Measurements from ENCODE around the gene FZD10. TPM values are rescaled to one million over a fixed set of nuclear protein-coding genes. Genes with fewer than 3 reads are reported as not detected.

The FZD10 gene
- total and polyA plus RNA-seq, 2 of the 4 experiments (the other 2 are of a cell fraction): not detected

DNA sequence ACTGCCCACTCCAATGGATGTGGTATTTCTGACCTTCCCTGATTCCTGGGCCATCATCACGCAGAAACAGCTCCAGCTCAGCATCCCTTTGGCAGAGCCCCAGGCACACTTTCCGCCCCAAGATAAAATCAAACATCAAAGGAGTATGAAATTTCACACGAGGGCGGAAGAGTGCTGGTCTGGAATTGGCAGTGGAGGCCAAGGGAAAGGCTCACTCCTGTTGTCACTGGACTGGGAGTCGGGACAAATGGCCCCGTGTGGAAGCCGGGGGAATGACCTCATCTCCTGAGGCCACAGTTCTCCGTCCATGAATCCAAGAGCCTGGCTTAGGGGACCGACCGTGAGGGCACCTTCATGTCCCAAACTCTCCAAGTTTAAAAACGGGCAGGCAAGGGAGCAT is 40.9 kb downstream of the FZD10 start:
- ChIA-PET POLR2A (ENCODE audit: unreplicated experiment) (no interaction called here), CTCF (no interaction called here)
- no peak overlapping the region for H3K56ac ChIP-seq (ENCODE audit: extremely low read depth, insufficient read depth, low read length)
- no peak overlapping the region for H4K5ac ChIP-seq (ENCODE audit: low read depth, low read length)
- H2AFZ ChIP-seq (replicated peaks; ENCODE audit: low read length, poor library complexity): no peak overlapping the region
- no peak overlapping the region for H3K27ac ChIP-seq (ENCODE audit: insufficient read depth, low read length)
- intact Hi-C loops (cut with micrococcal nuclease): no loop called here
- peaks cover 53% of the 10 kb centered on the region for H3K9me3 ChIP-seq (ENCODE audit: control insufficient read depth, insufficient read depth, low read length)
- H2BK5ac ChIP-seq (ENCODE audit: low read depth, low read length, poor library complexity, severe bottlenecking): no peak overlapping the region
- H2BK120ac ChIP-seq (ENCODE audit: low read depth, low read length): no peak overlapping the region
- H3K9ac ChIP-seq (ENCODE audit: low read depth, low read length): no peak overlapping the region
- H3K4me3 ChIP-seq (ENCODE audit: insufficient read depth, low read depth, low read length): no peak overlapping the region
- no peak overlapping the region for H4K8ac ChIP-seq (ENCODE audit: low read depth in 2 of 2, low read length in 2 of 2)
- no peaks in the 10 kb centered on the region for H3K79me1 ChIP-seq (ENCODE audit: low read depth in 1 of 2, low read length in 2 of 2)
- BruUV-seq (replicated peaks): no TSS peak
- H2AK9ac ChIP-seq (replicated peaks; ENCODE audit: low read depth, low read length, poor library complexity): no peak overlapping the region
- in situ Hi-C loops (cut with MboI; ENCODE audit: low sequenced_read_pairs): no loop called here
- 5% methylated on average over 4 of the region's 11 CpGs; no CpG with 5 or more reads in 1 of the 2 experiments for WGBS, 2 experiments (ENCODE audit: extremely low coverage in 2 of 2, insufficient read length in 1 of 2)
- H4K20me1 ChIP-seq (ENCODE audit: insufficient read depth, low read length): no peaks in the 10 kb centered on the region
- no peak overlapping the region for H2BK15ac ChIP-seq (ENCODE audit: low read depth, low read length)
- ATAC-seq (ENCODE audit: low read depth) (no peak), DNase-seq (no peak)
- no peak overlapping the region for H3K4me2 ChIP-seq (ENCODE audit: low read depth, low read length)
- H3K18ac ChIP-seq (ENCODE audit: low read depth, low read length): no peak overlapping the region
- H3K4me1 ChIP-seq (ENCODE audit: control insufficient read depth, insufficient read depth, low read length): no peaks in the 10 kb centered on the region
- dilution Hi-C loops (cut with HindIII; ENCODE audit: low sequenced_read_pairs, unreplicated experiment): no loop called here
- no peaks in the 10 kb centered on the region for H3K27me3 ChIP-seq (ENCODE audit: control insufficient read depth, insufficient read depth, low read length)
- no peak overlapping the region for H2BK20ac ChIP-seq (ENCODE audit: low read depth, low read length)
- no peak overlapping the region for H2AK5ac ChIP-seq (ENCODE audit: low read depth, low read length)
- TF ChIP-seq SMC3 (IDR thresholded peaks at IDR 0.05; ENCODE audit: low read depth, low read length) (no peak), NFE2L2 (IDR thresholded peaks at IDR 0.05; ENCODE audit: low read depth, low read length) (no peak), RAD21 (IDR thresholded peaks at IDR 0.05; ENCODE audit: low read length) (no peak), POLR2A (IDR thresholded peaks at IDR 0.05; ENCODE audit: low read depth, low read length) (no peak), MAZ (IDR thresholded peaks at IDR 0.05; ENCODE audit: borderline replicate concordance, low read depth, low read length) (no peak), CEBPB (IDR thresholded peaks at IDR 0.05; ENCODE audit: low read depth, low read length) (no peak), BHLHE40 (IDR thresholded peaks at IDR 0.05; ENCODE audit: low read depth, low read length) (no peak), FOS (IDR thresholded peaks at IDR 0.05; ENCODE audit: low read depth, low read length) (no peak), CHD1 (IDR thresholded peaks at IDR 0.05; ENCODE audit: low read depth, low read length) (no peak), MXI1 (IDR thresholded peaks at IDR 0.05; ENCODE audit: borderline replicate concordance, low read depth, low read length) (no peak), RCOR1 (IDR thresholded peaks at IDR 0.05; ENCODE audit: insufficient replicate concordance, low read length) (no peak), MAFK (IDR thresholded peaks at IDR 0.05; ENCODE audit: low read depth, low read length) (no peak)
- TF ChIP-seq, protein P1, sequence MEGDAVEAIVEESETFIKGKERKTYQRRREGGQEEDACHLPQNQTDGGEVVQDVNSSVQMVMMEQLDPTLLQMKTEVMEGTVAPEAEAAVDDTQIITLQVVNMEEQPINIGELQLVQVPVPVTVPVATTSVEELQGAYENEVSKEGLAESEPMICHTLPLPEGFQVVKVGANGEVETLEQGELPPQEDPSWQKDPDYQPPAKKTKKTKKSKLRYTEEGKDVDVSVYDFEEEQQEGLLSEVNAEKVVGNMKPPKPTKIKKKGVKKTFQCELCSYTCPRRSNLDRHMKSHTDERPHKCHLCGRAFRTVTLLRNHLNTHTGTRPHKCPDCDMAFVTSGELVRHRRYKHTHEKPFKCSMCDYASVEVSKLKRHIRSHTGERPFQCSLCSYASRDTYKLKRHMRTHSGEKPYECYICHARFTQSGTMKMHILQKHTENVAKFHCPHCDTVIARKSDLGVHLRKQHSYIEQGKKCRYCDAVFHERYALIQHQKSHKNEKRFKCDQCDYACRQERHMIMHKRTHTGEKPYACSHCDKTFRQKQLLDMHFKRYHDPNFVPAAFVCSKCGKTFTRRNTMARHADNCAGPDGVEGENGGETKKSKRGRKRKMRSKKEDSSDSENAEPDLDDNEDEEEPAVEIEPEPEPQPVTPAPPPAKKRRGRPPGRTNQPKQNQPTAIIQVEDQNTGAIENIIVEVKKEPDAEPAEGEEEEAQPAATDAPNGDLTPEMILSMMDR (conservative IDR thresholded peaks at IDR 0.05; ENCODE audit: low read depth, low read length): no peak
- TF ChIP-seq, protein P2, sequence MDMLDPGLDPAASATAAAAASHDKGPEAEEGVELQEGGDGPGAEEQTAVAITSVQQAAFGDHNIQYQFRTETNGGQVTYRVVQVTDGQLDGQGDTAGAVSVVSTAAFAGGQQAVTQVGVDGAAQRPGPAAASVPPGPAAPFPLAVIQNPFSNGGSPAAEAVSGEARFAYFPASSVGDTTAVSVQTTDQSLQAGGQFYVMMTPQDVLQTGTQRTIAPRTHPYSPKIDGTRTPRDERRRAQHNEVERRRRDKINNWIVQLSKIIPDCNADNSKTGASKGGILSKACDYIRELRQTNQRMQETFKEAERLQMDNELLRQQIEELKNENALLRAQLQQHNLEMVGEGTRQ (IDR thresholded peaks at IDR 0.05; ENCODE audit: low read depth, low read length): no peak
- TF ChIP-seq, protein P3, sequence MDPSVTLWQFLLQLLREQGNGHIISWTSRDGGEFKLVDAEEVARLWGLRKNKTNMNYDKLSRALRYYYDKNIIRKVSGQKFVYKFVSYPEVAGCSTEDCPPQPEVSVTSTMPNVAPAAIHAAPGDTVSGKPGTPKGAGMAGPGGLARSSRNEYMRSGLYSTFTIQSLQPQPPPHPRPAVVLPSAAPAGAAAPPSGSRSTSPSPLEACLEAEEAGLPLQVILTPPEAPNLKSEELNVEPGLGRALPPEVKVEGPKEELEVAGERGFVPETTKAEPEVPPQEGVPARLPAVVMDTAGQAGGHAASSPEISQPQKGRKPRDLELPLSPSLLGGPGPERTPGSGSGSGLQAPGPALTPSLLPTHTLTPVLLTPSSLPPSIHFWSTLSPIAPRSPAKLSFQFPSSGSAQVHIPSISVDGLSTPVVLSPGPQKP (IDR thresholded peaks at IDR 0.05; ENCODE audit: borderline replicate concordance, low read depth, low read length): no peak
- no peaks in the 10 kb centered on the region for H3K36me3 ChIP-seq (ENCODE audit: control insufficient read depth, insufficient read depth, low read length)
- H3K23ac ChIP-seq (ENCODE audit: low read depth, low read length): no peak overlapping the region
- no peak overlapping the region for H4K91ac ChIP-seq (ENCODE audit: insufficient read depth, low read depth, low read length)
- no peak overlapping the region for H3K14ac ChIP-seq (replicated peaks; ENCODE audit: low read depth, low read length)
- no peaks in the 10 kb centered on the region for H3K9me1 ChIP-seq (ENCODE audit: insufficient read depth, low read length)
- no peak overlapping the region for H3K4ac ChIP-seq (ENCODE audit: low read depth, low read length)

Measured in IMR-90 (cell line).